Mucosa of descending colon (tissue), 3 donors: ENCODE measurements around the gene GRK1. TPM values are rescaled to one million over a fixed set of nuclear protein-coding genes. Genes with fewer than 3 reads are reported as not detected.
A peak's percentile ranks its signal among the peaks of the same experiment; 100 is the strongest.

Experiments
- ATAC-seq: fragments of 200-7000 bp; cut with Tn5 transposase; one replicate; pipeline ENCODE4 v1.9.1; 2020; ENCODE audit warnings: mild to moderate bottlenecking, moderate library complexity
- DNase-seq, 3 donors: peaks; one replicate each; pipeline ENCODE4 v3.0.0-alpha.2; 2020
- H3K36me3 ChIP-seq: fragments of 200-600 bp; one replicate; pipeline ENCODE4 v1.8.0; 2021; ENCODE audit warnings: low read depth, mild to moderate bottlenecking
- H3K4me1 ChIP-seq: fragments of 200-600 bp; one replicate; pipeline ENCODE4 v1.8.0; 2021; ENCODE audit warnings: low read depth, mild to moderate bottlenecking
- H3K4me3 ChIP-seq: fragments of 200-600 bp; one replicate; pipeline ENCODE4 v1.8.0; 2021; ENCODE audit warnings: mild to moderate bottlenecking
- H3K9me3 ChIP-seq: fragments of 200-600 bp; one replicate; pipeline ENCODE4 v1.8.0; 2021; ENCODE audit warnings: mild to moderate bottlenecking
- intact Hi-C, 2 donors: fragments of 100-400 bp; cut with DNase I in 1 of 2; cut with micrococcal nuclease in 1 of 2; formaldehyde crosslinking; loops; one replicate each; pipeline versions ENCODE4 v1.11.0 to v1.11.1; 2022; cut with DNase I, micrococcal nuclease
- total RNA-seq, 3 donors: library from RNA; stranded (reverse); fragmentation: NEBNext Ultra II Directional in 2 of 3; extraction: Animal tissue kit (Norgen Biotek cat#: 25700) in 2 of 3; gene quantifications; one replicate each; pipeline versions ENCODE4 v1.2.1 to v1.2.4, GENCODE V29; 2021 to 2023
- TF ChIP-seq, protein P1 (sequence below): fragments of 200-600 bp; IDR thresholded peaks from one replicate; pipeline ENCODE4 v1.8.0; 2022; ENCODE audit warnings: antibody characterized with exemption, mild to moderate bottlenecking
- donor health status: DM: no; HTN: no; CAD: no; lungs with moderate emphysema.
- donor health status: DM: no; HTN: no; CAD: no.
- donor health status: DM: no; HTN: yes; CAD: no.

The GRK1 gene
- total RNA-seq, 3 donors from 2014 or later = 0.09 to 0.19 (median 0.09) TPM

DNA sequence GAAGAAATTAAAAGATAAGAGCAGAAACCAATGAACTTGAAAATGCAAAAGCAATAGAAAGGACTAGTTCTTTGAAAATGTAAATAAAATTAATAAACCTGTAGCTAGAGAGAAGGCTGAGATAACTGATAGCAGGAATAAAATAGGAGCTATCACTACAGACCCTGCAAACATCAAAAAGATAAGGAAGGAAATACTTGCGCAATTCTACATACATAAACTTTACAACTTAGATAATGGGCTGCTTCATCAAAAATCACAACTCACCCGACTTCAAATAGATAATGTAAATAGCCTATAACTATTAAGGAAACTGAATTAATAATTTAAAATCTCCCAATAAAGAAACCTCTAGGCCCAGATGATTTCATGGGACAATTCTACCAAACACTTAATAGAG is 5.5 kb upstream of the GRK1 start:
- DNase-seq (no peak), ATAC-seq (no peak)
- no peaks in the 10 kb centered on the region for H3K36me3 ChIP-seq
- H3K9me3 ChIP-seq = no peaks in the 10 kb centered on the region
- H3K4me1 ChIP-seq = peaks cover 3% of the 10 kb centered on the region
- TF ChIP-seq, protein P1, sequence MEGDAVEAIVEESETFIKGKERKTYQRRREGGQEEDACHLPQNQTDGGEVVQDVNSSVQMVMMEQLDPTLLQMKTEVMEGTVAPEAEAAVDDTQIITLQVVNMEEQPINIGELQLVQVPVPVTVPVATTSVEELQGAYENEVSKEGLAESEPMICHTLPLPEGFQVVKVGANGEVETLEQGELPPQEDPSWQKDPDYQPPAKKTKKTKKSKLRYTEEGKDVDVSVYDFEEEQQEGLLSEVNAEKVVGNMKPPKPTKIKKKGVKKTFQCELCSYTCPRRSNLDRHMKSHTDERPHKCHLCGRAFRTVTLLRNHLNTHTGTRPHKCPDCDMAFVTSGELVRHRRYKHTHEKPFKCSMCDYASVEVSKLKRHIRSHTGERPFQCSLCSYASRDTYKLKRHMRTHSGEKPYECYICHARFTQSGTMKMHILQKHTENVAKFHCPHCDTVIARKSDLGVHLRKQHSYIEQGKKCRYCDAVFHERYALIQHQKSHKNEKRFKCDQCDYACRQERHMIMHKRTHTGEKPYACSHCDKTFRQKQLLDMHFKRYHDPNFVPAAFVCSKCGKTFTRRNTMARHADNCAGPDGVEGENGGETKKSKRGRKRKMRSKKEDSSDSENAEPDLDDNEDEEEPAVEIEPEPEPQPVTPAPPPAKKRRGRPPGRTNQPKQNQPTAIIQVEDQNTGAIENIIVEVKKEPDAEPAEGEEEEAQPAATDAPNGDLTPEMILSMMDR = no peak
- H3K4me3 ChIP-seq = no peak overlapping the region
- intact Hi-C loops = no loop called here

DNA sequence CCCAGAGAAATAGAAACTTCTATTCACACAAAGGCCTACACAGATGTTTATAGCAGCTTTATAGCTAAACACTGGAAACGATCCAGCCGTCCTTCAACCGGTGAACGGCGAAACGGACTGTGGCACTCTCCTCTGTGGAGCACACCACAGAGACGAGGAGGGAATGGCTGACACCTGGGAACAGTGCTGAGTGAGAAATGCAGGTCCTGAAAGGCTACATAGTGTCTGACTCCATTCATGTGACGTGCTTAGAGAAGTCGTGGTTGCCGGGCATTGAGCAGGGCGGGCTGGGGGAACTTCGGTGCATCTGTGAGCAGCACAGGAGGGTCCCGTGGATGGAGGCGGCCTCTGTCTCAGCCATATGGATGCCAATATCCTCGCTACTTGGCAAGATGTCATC is 3.1 kb upstream of the GRK1 start:
- Histone ChIP-seq H3K4me3 (no peak overlapping the region), H3K36me3 (no peaks in the 10 kb centered on the region), H3K4me1 (no peaks in the 10 kb centered on the region), H3K9me3 (no peaks in the 10 kb centered on the region)
- TF ChIP-seq, protein P1 = no peak
- ATAC-seq (peak; percentile 80), DNase-seq (peak; percentile 31 to 59 (median 36))
- intact Hi-C loops = no loop called here

DNA sequence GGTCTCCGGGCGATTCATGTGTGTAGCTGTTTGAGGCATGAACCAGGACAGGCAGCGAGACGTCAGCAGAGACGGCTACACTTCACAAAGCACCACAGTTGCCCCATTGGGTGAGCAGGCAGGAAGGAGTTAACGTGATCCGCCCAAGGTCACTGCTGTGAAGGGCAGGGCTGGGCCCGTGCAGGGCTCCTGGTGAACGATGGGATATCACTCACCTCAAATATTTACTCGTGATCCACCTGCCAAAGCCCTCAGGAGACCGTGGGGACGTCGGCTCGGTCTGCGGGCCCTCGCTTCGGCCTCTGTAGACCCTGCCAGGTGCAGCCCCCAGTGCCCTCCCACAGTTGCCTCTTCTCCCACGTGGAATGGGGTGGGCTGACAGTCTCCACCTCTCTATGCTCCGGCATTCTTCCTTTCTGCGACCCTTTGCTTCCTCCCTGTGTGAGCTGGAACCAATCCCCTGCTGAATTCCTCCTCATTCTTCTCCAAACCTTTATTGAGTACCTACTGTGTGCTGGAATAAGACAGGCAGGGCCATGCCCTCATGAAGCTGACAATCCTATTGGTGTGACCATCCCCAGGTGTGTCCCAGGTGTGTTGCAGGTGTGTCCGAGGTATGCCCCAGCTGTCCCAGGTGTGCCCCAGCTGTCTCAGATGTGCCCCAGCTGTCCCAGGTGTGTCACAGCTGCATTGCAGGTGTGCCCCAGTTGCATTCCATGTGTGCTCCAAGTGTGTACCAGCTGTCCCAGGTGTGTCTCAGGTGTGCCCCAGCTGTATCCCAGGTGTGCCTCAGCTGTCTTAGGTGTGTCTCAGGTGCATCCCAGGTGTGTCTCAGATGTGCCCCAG is 2.0 kb upstream of the GRK1 start:
- peak; percentile 27 to 54 (median 42) for DNase-seq
- intact Hi-C loops = no loop called here
- Histone ChIP-seq H3K36me3 (no peaks in the 10 kb centered on the region), H3K4me1 (no peaks in the 10 kb centered on the region), H3K4me3 (no peak overlapping the region), H3K9me3 (no peaks in the 10 kb centered on the region)
- TF ChIP-seq, protein P1 = no peak
- ATAC-seq = peak; percentile 61

DNA sequence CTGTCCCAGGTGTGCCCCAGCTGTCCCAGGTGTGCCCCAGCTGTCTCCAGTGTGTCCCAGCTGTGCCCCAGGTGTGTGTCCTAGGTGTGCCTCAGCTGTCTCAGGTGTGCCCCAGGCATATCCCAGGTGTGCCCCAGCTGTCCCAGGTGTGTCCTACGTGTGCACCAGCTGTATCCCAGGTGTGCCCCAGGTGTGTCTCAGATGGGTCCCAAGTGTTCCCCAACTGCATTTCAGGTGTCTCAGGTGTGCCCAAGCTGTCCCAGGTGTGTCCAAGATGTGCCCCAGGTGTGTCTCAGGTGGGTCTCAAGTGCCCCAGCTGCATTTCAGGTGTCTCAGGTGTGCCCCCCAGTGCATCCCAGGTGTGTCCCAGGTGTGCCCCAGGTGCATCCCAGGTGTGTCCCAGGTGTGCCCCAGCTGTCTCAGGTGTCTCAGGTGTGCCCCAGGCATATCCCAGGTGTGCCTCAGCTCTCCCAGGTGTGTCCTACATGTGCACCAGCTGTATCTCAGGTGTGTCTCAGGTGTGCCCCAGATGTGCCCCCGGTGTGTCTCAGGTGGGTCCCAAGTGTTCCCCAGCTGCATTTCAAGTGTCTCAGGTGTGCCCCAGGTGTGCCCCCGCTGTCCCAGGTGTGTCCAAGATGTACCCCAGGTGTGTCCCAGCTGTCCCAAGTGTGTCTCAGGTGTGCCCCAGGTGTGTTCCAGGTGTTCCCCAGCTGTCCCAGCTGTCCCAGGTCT is 1.3 kb upstream of the GRK1 start:
- Histone ChIP-seq H3K4me1 (no peaks in the 10 kb centered on the region), H3K36me3 (no peaks in the 10 kb centered on the region), H3K4me3 (no peak overlapping the region), H3K9me3 (no peaks in the 10 kb centered on the region)
- no peak for ATAC-seq
- TF ChIP-seq, protein P1 = no peak
- DNase-seq = peak in 2 of 3 donors; percentile 25 to 29
- intact Hi-C loops = no loop called here

DNA sequence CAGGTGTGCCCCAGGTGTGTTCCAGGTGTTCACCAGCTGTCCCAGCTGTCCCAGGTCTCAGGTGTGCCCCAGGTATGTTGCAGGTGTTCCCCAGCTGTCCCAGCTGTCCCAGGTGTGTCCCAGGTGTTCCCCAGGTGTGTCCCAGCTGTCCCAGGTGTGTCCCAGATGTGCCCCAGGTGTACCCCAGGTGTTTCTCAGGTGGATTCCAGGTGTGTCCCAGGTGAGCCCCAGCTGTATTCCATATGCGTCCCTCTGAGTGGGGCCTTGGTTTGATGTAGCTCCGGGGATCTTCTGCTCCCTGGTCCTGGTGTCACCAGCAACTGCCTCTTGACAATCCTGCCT is 719 bp upstream of the GRK1 start:
- ATAC-seq (no peak), DNase-seq (peak in 2 of 3 donors; percentile 25 to 28)
- TF ChIP-seq, protein P1 = no peak
- no peak overlapping the region for H3K4me3 ChIP-seq
- intact Hi-C loops = no loop called here
- H3K36me3 ChIP-seq = no peaks in the 10 kb centered on the region
- H3K4me1 ChIP-seq = no peaks in the 10 kb centered on the region
- H3K9me3 ChIP-seq = no peaks in the 10 kb centered on the region
